GM08714 (cell line): ENCODE data around the gene GFI1.
A peak's percentile ranks its signal among the peaks of the same experiment; 100 is the strongest.

Experiments
- H3K4me3 ChIP-seq: fragments of 200-500 bp; sonication (Bioruptor generic); 2 replicates; pipeline ENCODE4 v1.5.1; 2014; ENCODE audit warnings: mild to moderate bottlenecking, low read length, inconsistent platforms
- ZNF274 ChIP-seq: IDR thresholded peaks from 2 replicates; pipeline ENCODE4 v1.6.1; 2012; ENCODE audit warnings: mild to moderate bottlenecking, low read depth, low read length

GFI1 gene

GRCh38 chr1:92482665-92483609 is 3.8 kb downstream of the GFI1 start:
- TF ChIP-seq ZNF274: no peak
- peak overlapping the region; percentile 74 for H3K4me3 ChIP-seq

GRCh38 chr1:92481971-92482664 is 4.6 kb downstream of the GFI1 start:
- H3K4me3 ChIP-seq: peak overlapping the region; percentile 74; the same call in 1 of the 2 replicates
- no peak for TF ChIP-seq ZNF274

- TF ChIP-seq ZNF274: no peak
- peak overlapping the region; percentile 74; the same call in 1 of the 2 replicates for H3K4me3 ChIP-seq
Observed at GRCh38 chr1:92481599-92481925, 5.2 kb downstream of the GFI1 start.

- H3K4me3 ChIP-seq: no peak overlapping the region; the same call in 1 of the 2 replicates
- TF ChIP-seq ZNF274: no peak
Observed at GRCh38 chr1:92480813-92481598, 5.7 kb downstream of the GFI1 start.

- no peak for TF ChIP-seq ZNF274
- no peak overlapping the region for H3K4me3 ChIP-seq
Observed at GRCh38 chr1:92480200-92480812, 6.4 kb downstream of the GFI1 start.

- H3K4me3 ChIP-seq: no peak overlapping the region
- TF ChIP-seq ZNF274: no peak
Observed at GRCh38 chr1:92479587-92479986, 7.1 kb downstream of the GFI1 start.

- no peak overlapping the region for H3K4me3 ChIP-seq
- no peak for TF ChIP-seq ZNF274
Observed at GRCh38 chr1:92478393-92478792, 8.3 kb downstream of the GFI1 start.

- H3K4me3 ChIP-seq: no peak overlapping the region
- TF ChIP-seq ZNF274: no peak
Observed at GRCh38 chr1:92476071-92476631, 10.6 kb downstream of the GFI1 start.

GRCh38 chr1:92475029-92475428 is 11.7 kb downstream of the GFI1 start:
- no peak for TF ChIP-seq ZNF274
- H3K4me3 ChIP-seq: no peak overlapping the region

- no peak overlapping the region for H3K4me3 ChIP-seq
- no peak for TF ChIP-seq ZNF274
Observed at GRCh38 chr1:92473781-92474495, 12.8 kb downstream of the GFI1 start.

GRCh38 chr1:92470216-92470615 is 16.5 kb downstream of the GFI1 start:
- no peak for TF ChIP-seq ZNF274
- no peak overlapping the region for H3K4me3 ChIP-seq

GRCh38 chr1:92466683-92467352 is 19.9 kb downstream of the GFI1 start:
- H3K4me3 ChIP-seq: no peak overlapping the region
- no peak for TF ChIP-seq ZNF274

- TF ChIP-seq ZNF274: no peak
Observed at GRCh38 chr1:92465256-92465647, 21.5 kb downstream of the GFI1 start.

More at GRCh38 chr1:92465256-92465647, 21.5 kb downstream of the GFI1 start:
- no peak overlapping the region for H3K4me3 ChIP-seq
